Bronchial epithelial cell (primary cell): ENCODE measurements around the gene FAM163B. TPM values are rescaled to one million over a fixed set of nuclear protein-coding genes. Genes with fewer than 3 reads are reported as not detected.

Experiments used
- DNase-seq: peaks from one replicate; pipeline ENCODE4 v3.0.0-alpha.2; 2010; ENCODE audit warnings: low read depth
- FAIRE-seq: peaks from 2 replicates; lab custom pipeline; 2011; peaks lifted over from hg19 to GRCh38; lab: Jason Lieb, UNC
- H3K27me3 ChIP-seq: 2 replicates; pipeline ENCODE4 v1.5.1; 2011; ENCODE audit warnings: low read length; ENCODE audit not compliant: control insufficient read depth, insufficient read depth
- H3K36me3 ChIP-seq: 2 replicates; pipeline ENCODE4 v1.5.1; 2011; ENCODE audit warnings: low read length; ENCODE audit not compliant: control insufficient read depth, insufficient read depth
- H3K4me3 ChIP-seq: 2 replicates; pipeline ENCODE4 v1.5.1; 2011; ENCODE audit warnings: mild to moderate bottlenecking, low read depth, low read length, control low read depth
- total RNA-seq: library from RNA; depleted of rRNA; stranded (reverse); fragments of >200 nt; gene quantifications from 2 replicates; pipeline ENCODE4 v1.2.1, GENCODE V29; 2014
- TF ChIP-seq, protein P1 (sequence below): IDR thresholded peaks from 2 replicates; pipeline ENCODE4 v1.5.1; 2011; ENCODE audit warnings: mild to moderate bottlenecking, moderate library complexity, low read length, control low read depth, inconsistent platforms; ENCODE audit not compliant: insufficient read depth, severe bottlenecking

FAM163B gene
- total RNA-seq, 1 donor from 2014 or later, result not detected

DNA sequence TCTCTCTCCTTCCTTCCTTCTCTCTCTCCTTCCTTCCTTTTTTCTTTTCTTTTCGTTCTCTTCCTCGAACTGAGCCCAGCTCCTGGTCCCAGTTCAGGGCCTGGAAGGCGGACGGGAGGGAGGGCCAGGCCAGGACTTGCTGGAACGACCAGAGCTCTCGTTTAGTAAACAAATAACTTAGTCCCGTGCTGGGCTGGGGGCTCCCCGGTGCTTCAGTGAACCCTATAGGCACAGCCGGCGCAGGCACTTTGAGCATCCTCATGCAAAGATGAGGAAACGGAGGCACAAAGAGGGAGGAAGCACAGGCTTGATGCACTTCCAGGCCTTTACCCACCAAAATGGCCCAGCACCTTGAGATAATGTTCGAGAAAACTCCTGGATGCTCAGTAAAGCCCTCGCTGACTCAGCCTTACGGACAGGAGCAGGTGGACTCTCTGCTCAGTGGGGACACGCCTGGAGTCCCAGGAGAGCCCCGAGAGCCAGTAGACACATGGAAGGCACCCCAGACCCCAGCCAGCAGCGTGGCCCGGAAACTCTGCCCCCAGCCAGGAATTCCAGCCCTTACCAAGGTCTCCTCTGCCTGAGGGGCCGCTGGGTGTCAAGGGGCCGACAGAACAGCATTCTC is 18.8 kb downstream of the FAM163B start:
- Histone ChIP-seq H3K4me3 (no peak overlapping the region), H3K36me3 (no peaks in the 10 kb centered on the region), H3K27me3 (peaks cover 3% of the 10 kb centered on the region)
- TF ChIP-seq, protein P1, sequence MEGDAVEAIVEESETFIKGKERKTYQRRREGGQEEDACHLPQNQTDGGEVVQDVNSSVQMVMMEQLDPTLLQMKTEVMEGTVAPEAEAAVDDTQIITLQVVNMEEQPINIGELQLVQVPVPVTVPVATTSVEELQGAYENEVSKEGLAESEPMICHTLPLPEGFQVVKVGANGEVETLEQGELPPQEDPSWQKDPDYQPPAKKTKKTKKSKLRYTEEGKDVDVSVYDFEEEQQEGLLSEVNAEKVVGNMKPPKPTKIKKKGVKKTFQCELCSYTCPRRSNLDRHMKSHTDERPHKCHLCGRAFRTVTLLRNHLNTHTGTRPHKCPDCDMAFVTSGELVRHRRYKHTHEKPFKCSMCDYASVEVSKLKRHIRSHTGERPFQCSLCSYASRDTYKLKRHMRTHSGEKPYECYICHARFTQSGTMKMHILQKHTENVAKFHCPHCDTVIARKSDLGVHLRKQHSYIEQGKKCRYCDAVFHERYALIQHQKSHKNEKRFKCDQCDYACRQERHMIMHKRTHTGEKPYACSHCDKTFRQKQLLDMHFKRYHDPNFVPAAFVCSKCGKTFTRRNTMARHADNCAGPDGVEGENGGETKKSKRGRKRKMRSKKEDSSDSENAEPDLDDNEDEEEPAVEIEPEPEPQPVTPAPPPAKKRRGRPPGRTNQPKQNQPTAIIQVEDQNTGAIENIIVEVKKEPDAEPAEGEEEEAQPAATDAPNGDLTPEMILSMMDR, result no peak
- no peak for DNase-seq
- FAIRE-seq, result no peak

DNA sequence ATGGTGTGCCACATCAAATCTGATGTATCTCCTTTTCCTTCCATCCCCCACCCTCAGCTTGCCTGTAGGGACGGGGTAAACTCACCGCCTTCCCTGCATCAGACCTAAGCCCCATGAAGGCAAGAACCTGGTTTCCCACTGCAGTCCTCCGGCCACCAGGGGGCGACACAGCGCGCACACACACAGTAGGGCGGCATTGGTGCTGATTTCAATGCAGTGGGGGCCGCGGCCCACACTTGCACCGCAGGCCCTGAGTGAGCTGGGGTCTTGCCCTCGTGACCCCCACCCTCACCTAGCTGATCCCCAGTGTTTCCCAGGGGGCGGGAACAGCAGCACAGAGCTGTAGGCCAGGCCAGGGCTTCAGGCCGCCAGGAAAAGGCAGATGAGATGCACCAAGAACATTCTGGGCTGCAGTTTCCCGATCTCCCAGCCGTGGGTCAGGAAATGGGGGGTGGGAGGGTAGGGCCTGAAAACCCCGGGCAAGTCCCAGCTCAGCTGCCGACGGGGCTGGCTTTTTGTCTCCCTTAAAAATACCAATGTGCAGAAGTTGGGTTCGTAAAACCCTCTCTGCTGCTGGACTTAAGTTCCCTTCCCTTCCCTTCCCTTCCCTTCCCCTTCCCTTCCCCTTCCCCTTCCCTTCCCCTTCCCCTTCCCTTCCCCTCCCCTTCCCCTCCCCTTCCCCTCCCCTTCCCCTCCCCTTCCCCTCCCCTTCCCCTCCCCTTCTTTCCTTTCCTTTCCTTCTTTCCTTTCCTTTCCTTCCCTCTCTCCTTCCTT is 19.5 kb downstream of the FAM163B start:
- TF ChIP-seq, protein P1, result no peak
- H3K27me3 ChIP-seq, result peaks cover 6% of the 10 kb centered on the region
- no peak for DNase-seq
- no peaks in the 10 kb centered on the region for H3K36me3 ChIP-seq
- no peak overlapping the region for H3K4me3 ChIP-seq
- FAIRE-seq, result no peak

DNA sequence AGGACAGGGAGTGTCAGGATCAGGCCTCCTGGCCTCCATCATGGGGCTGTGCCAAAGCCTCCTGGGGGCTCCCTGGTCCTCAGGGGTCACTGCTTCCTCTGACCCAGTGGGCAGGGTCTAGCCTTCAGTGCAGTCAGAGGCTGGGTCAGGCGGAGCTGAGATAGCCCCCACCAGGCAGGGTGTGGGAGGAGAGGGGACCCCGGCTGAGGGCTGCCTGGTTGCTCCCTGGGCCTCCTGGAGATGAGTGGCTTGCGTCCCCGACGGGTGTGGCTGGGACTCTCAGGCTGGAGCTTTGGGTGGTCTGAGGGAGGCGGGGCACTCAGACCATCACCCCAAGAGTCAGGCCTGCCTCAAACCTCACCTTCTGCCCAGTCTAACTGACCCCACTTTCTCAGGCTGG is 21.7 kb downstream of the FAM163B start:
- H3K27me3 ChIP-seq, result peaks cover 8% of the 10 kb centered on the region
- no peaks in the 10 kb centered on the region for H3K36me3 ChIP-seq
- no peak overlapping the region for H3K4me3 ChIP-seq
- TF ChIP-seq, protein P1, result no peak
- FAIRE-seq (no peak), DNase-seq (no peak)

DNA sequence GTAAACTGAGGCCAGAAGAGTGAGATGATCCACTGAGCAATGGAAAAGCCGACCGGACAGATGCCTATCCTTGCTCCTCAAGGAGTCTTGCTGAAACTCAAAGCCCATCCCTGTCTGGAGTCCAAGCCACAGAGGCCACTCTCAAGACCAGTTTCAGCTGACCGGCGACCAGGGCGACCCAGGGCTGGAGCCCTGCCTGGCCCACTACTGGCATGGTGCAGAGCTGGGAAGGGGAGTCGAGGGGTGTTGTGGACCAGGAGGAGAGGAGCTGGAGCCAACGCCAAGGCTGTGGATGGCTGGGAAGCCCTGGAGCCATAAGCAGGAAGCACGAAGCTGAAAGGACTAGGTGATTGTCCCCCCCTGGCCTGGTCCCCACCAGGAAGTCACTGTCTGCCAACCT is 22.1 kb downstream of the FAM163B start:
- Histone ChIP-seq H3K27me3 (peaks cover 8% of the 10 kb centered on the region), H3K36me3 (no peaks in the 10 kb centered on the region), H3K4me3 (no peak overlapping the region)
- TF ChIP-seq, protein P1, result no peak
- FAIRE-seq (no peak), DNase-seq (no peak)

DNA sequence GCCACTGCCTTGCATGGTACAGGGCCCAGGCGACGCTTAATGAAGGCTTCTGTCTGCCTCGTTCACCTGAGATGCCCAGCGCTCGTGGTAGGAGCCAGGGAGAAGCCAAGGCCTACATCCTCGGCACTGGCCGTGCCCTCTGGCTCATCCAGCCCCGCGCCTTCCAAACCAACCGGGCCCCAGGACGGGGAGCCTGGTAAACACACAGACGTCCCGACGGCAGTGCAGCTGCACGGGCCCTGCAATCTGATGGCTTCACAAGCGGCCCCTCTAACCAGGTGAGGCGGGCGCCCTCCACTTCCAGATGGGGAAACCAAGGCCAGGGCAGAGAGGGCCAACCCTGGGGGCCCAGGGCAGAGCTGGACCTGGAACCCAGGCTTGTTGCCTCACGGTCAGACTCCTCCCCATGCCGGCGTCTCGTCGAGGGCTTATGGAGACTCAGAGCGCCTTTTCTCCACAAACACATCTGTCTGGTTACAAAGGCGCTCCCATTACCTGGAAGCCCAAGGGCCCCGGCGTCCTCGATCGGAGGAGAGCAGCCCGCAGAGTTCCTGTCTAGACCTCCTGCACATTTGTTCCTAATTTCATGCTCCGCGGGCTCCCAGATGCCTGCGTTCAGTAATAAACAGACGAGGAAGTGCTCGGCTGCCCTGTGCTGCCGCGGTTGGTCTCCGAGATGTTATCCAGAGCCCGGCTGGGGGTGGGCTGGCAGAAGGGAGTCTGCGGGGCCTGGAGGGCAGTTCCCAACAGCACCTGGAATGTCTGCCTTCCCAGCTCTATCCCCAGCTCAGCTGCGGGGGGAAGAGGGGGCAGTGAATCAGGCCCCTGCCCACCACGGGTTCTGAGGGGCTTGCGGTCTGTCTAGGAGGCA is 23.5 kb downstream of the FAM163B start:
- Histone ChIP-seq H3K4me3 (no peak overlapping the region), H3K27me3 (peaks cover 10% of the 10 kb centered on the region), H3K36me3 (no peaks in the 10 kb centered on the region)
- TF ChIP-seq, protein P1, result no peak
- FAIRE-seq, result no peak
- no peak for DNase-seq
